ENCODE measurements around the gene NAPSA. TPM values are rescaled to one million over a fixed set of nuclear protein-coding genes. Genes with fewer than 3 reads are reported as not detected.
"Not testable (repeated sequence)": the region's sequence is repeated elsewhere in the genome, so short reads cannot be mapped to it uniquely, and the experiment has no call there.

NAPSA gene
- polyA plus RNA-seq, 1 donor from 2014 or later, result not detected

DNA sequence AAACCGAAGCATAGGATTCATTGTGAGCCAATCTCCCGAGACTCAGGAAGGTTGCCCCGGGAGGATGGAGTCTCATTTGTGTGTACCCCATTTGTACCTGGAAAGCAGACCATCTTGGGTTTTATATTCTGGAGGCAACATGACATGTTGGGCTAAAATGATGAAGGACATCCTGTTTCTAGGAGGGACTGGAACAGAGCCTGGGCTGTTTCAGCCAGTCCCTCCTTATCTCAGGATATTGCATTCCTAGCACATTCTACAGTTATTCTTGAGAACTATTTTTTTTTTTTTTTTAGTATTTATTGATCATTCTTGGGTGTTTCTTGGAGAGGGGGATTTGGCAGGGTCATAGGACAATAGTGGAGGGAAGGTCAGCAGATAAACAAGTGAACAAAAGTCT, 24.9 kb upstream of the NAPSA start:
- H3K79me2 ChIP-seq (replicated peaks; ENCODE audit: insufficient read depth, low read length), result not testable (repeated sequence)

GRCh38 chr19:50387868-50388245, 22.4 kb upstream of the NAPSA start:
- Histone ChIP-seq H3K4me2 (ENCODE audit: low read length) (no peak overlapping the region), H4K20me1 (ENCODE audit: insufficient read depth) (no peaks in the 10 kb centered on the region), H3K9me3 (ENCODE audit: low read length) (no peaks in the 10 kb centered on the region), H3F3A (ENCODE audit: insufficient read depth, low read length, poor library complexity, severe bottlenecking) (peaks cover 4% of the 10 kb centered on the region), H3K4me3 (ENCODE audit: low read length) (no peak overlapping the region), H3K36me3 (ENCODE audit: insufficient read depth, low read length) (no peaks in the 10 kb centered on the region), H3K27me3 (ENCODE audit: insufficient read depth, low read depth, low read length) (no peaks in the 10 kb centered on the region), H3K9me2 (ENCODE audit: insufficient read depth, low read length) (no peaks in the 10 kb centered on the region), H3K27ac (ENCODE audit: low read length) (no peak overlapping the region), H3K9ac (ENCODE audit: low read length) (no peak overlapping the region), H3K79me2 (replicated peaks; ENCODE audit: insufficient read depth, low read length) (no peaks in the 10 kb centered on the region), H2AFZ (ENCODE audit: low read depth, low read length) (no peak overlapping the region)
- TF ChIP-seq MXI1 (conservative IDR thresholded peaks at IDR 0.05; ENCODE audit: poor library complexity, severe bottlenecking), result no peak
- TF ChIP-seq RAD21 (conservative IDR thresholded peaks at IDR 0.05), result no peak
- no peak for TF ChIP-seq TAF1 (IDR thresholded peaks at IDR 0.05; ENCODE audit: low read depth)
- no peak for TF ChIP-seq SMC3 (conservative IDR thresholded peaks at IDR 0.05; ENCODE audit: poor library complexity)
- no peak for TF ChIP-seq EZH2 (IDR thresholded peaks at IDR 0.05; ENCODE audit: borderline replicate concordance, insufficient read depth, low read length, poor library complexity, severe bottlenecking)
- TF ChIP-seq POLR2AphosphoS5 (IDR thresholded peaks at IDR 0.05), result no peak
- TF ChIP-seq REST (IDR thresholded peaks at IDR 0.05; ENCODE audit: borderline replicate concordance), result no peak
- TF ChIP-seq EP300 (conservative IDR thresholded peaks at IDR 0.05; ENCODE audit: poor library complexity, severe bottlenecking), result no peak
- no peak for TF ChIP-seq CTCF (IDR thresholded peaks at IDR 0.05; ENCODE audit: poor library complexity, severe bottlenecking)

More for the DNA sequence above, 24.9 kb upstream of the NAPSA start:
- not testable (repeated sequence) for H3K9ac ChIP-seq (ENCODE audit: low read length); H3K27ac ChIP-seq (ENCODE audit: low read length); H2AFZ ChIP-seq (ENCODE audit: low read depth, low read length); H3F3A ChIP-seq (ENCODE audit: insufficient read depth, low read length, poor library complexity, severe bottlenecking); H3K4me3 ChIP-seq (ENCODE audit: low read length); H3K9me2 ChIP-seq (ENCODE audit: insufficient read depth, low read length); H3K36me3 ChIP-seq (ENCODE audit: insufficient read depth, low read length); H3K4me2 ChIP-seq (ENCODE audit: low read length); H3K27me3 ChIP-seq (ENCODE audit: insufficient read depth, low read depth, low read length); H4K20me1 ChIP-seq (ENCODE audit: insufficient read depth); H3K9me3 ChIP-seq (ENCODE audit: low read length)
